ENCODE measurements around the gene TNKS2. TPM values are rescaled to one million over a fixed set of nuclear protein-coding genes. Genes with fewer than 3 reads are reported as not detected.
A peak's percentile ranks its signal among the peaks of the same experiment; 100 is the strongest.
"Not testable (repeated sequence)": the region's sequence is repeated elsewhere in the genome, so short reads cannot be mapped to it uniquely, and the experiment has no call there.

TNKS2 gene
- 48.2 and 56.5 TPM in 2 replicates for total RNA-seq

- Histone ChIP-seq H3K4me3 (ENCODE audit: low read depth, low read length) (peak within 1 kb of the TSS; percentile 98), H3K36me3 (ENCODE audit: control insufficient read depth, insufficient read depth, low read length) (no peaks in the 10 kb centered on the region), H3K27me3 (ENCODE audit: control insufficient read depth, insufficient read depth, low read length) (no peaks in the 10 kb centered on the region)
- TF ChIP-seq CTCF (IDR thresholded peaks at IDR 0.05; ENCODE audit: insufficient read depth, low read length, severe bottlenecking) = no peak
- DNase-seq (ENCODE audit: low read depth) = peak; percentile 80
- no peak for FAIRE-seq
Measured at GRCh38 chr10:91797874-91798648, at the start of gene TNKS2. TSS of gene TNKS2 (plus strand) at chr10:91798426. CDS start at chr10:91798691, 265 bp downstream.

GRCh38 chr10:91749592-91749991 is 48.6 kb upstream of the TNKS2 start:
- H3K36me3 ChIP-seq (ENCODE audit: control insufficient read depth, insufficient read depth, low read length); DNase-seq (ENCODE audit: low read depth); H3K4me3 ChIP-seq (ENCODE audit: low read depth, low read length); H3K27me3 ChIP-seq (ENCODE audit: control insufficient read depth, insufficient read depth, low read length); FAIRE-seq: not testable (repeated sequence)

GRCh38 chr10:91756286-91756685 is 41.9 kb upstream of the TNKS2 start:
- no peak for TF ChIP-seq CTCF (IDR thresholded peaks at IDR 0.05; ENCODE audit: insufficient read depth, low read length, severe bottlenecking)
- no peaks in the 10 kb centered on the region for H3K36me3 ChIP-seq (ENCODE audit: control insufficient read depth, insufficient read depth, low read length)
- H3K4me3 ChIP-seq (ENCODE audit: low read depth, low read length) = no peak overlapping the region
- DNase-seq (ENCODE audit: low read depth) (peak; percentile 22), FAIRE-seq (no peak)
- H3K27me3 ChIP-seq (ENCODE audit: control insufficient read depth, insufficient read depth, low read length) = no peaks in the 10 kb centered on the region

- FAIRE-seq = no peak
- Histone ChIP-seq H3K4me3 (ENCODE audit: low read depth, low read length) (no peak overlapping the region), H3K27me3 (ENCODE audit: control insufficient read depth, insufficient read depth, low read length) (no peaks in the 10 kb centered on the region), H3K36me3 (ENCODE audit: control insufficient read depth, insufficient read depth, low read length) (no peaks in the 10 kb centered on the region)
- peak; percentile 83 for DNase-seq (ENCODE audit: low read depth)
- TF ChIP-seq CTCF (IDR thresholded peaks at IDR 0.05; ENCODE audit: insufficient read depth, low read length, severe bottlenecking) = peak; percentile 52
Measured at GRCh38 chr10:91758303-91759146, 39.7 kb upstream of the TNKS2 start.

GRCh38 chr10:91759581-91759986 is 38.6 kb upstream of the TNKS2 start:
- Histone ChIP-seq H3K36me3 (ENCODE audit: control insufficient read depth, insufficient read depth, low read length) (no peaks in the 10 kb centered on the region), H3K4me3 (ENCODE audit: low read depth, low read length) (no peak overlapping the region), H3K27me3 (ENCODE audit: control insufficient read depth, insufficient read depth, low read length) (no peaks in the 10 kb centered on the region)
- DNase-seq (ENCODE audit: low read depth) (peak; percentile 56), FAIRE-seq (no peak)
- TF ChIP-seq CTCF (IDR thresholded peaks at IDR 0.05; ENCODE audit: insufficient read depth, low read length, severe bottlenecking) = no peak

GRCh38 chr10:91761721-91762120 is 36.5 kb upstream of the TNKS2 start:
- no peak overlapping the region for H3K4me3 ChIP-seq (ENCODE audit: low read depth, low read length)
- DNase-seq (ENCODE audit: low read depth) (no peak), FAIRE-seq (no peak)
- H3K36me3 ChIP-seq (ENCODE audit: control insufficient read depth, insufficient read depth, low read length) = no peaks in the 10 kb centered on the region
- TF ChIP-seq CTCF (IDR thresholded peaks at IDR 0.05; ENCODE audit: insufficient read depth, low read length, severe bottlenecking) = no peak
- peaks cover 2% of the 10 kb centered on the region for H3K27me3 ChIP-seq (ENCODE audit: control insufficient read depth, insufficient read depth, low read length)

Measured in bronchial epithelial cell (primary cell).